Measurements from ENCODE around the gene ADAMTS12.

The ADAMTS12 gene

GRCh38 chr5:33662722-33663427 is 228.9 kb downstream of the ADAMTS12 start:
- Mint-ChIP-seq H3K4me3 (no peak overlapping the region), H3K4me1 (no peaks in the 10 kb centered on the region), H3K27ac (no peak overlapping the region), H3K9me3 (no peaks in the 10 kb centered on the region), H3K36me3 (no peaks in the 10 kb centered on the region), H3K27me3 (peaks cover 2% of the 10 kb centered on the region)
- DNase-seq (ENCODE audit: low spot score in 2 of 2): no peak
- no peak for ATAC-seq (ENCODE audit: low read depth)

GRCh38 chr5:33659526-33660169 is 232.1 kb downstream of the ADAMTS12 start:
- no peaks in the 10 kb centered on the region for H3K36me3 Mint-ChIP-seq
- DNase-seq (ENCODE audit: low spot score in 2 of 2): no peak
- H3K27ac Mint-ChIP-seq: no peak overlapping the region
- H3K4me1 Mint-ChIP-seq: no peaks in the 10 kb centered on the region
- peaks cover 2% of the 10 kb centered on the region for H3K27me3 Mint-ChIP-seq
- no peak overlapping the region for H3K4me3 Mint-ChIP-seq
- H3K9me3 Mint-ChIP-seq: no peaks in the 10 kb centered on the region
- ATAC-seq (ENCODE audit: low read depth): no peak

GRCh38 chr5:33657804-33658440 is 233.9 kb downstream of the ADAMTS12 start:
- no peaks in the 10 kb centered on the region for H3K4me1 Mint-ChIP-seq
- no peak overlapping the region for H3K27ac Mint-ChIP-seq
- no peaks in the 10 kb centered on the region for H3K27me3 Mint-ChIP-seq
- H3K9me3 Mint-ChIP-seq: no peaks in the 10 kb centered on the region
- DNase-seq (ENCODE audit: low spot score in 2 of 2) (no peak), ATAC-seq (ENCODE audit: low read depth) (no peak)
- H3K36me3 Mint-ChIP-seq: no peaks in the 10 kb centered on the region
- H3K4me3 Mint-ChIP-seq: no peak overlapping the region

GRCh38 chr5:33657176-33657575 is 234.6 kb downstream of the ADAMTS12 start:
- ATAC-seq (ENCODE audit: low read depth) (no peak), DNase-seq (ENCODE audit: low spot score in 2 of 2) (no peak)
- H3K9me3 Mint-ChIP-seq: peaks cover 3% of the 10 kb centered on the region
- H3K36me3 Mint-ChIP-seq: no peaks in the 10 kb centered on the region
- no peak overlapping the region for H3K27ac Mint-ChIP-seq
- H3K27me3 Mint-ChIP-seq: no peaks in the 10 kb centered on the region
- H3K4me1 Mint-ChIP-seq: no peaks in the 10 kb centered on the region
- no peak overlapping the region for H3K4me3 Mint-ChIP-seq

- Mint-ChIP-seq H3K4me1 (no peaks in the 10 kb centered on the region), H3K4me3 (no peak overlapping the region), H3K27me3 (no peaks in the 10 kb centered on the region), H3K9me3 (peaks cover 7% of the 10 kb centered on the region), H3K27ac (no peak overlapping the region), H3K36me3 (no peaks in the 10 kb centered on the region)
- DNase-seq (ENCODE audit: low spot score in 2 of 2) (no peak), ATAC-seq (ENCODE audit: low read depth) (no peak)
These were observed 240.9 kb downstream of the ADAMTS12 start for GRCh38 chr5:33650911-33651310.

GRCh38 chr5:33649549-33650482 is 242.0 kb downstream of the ADAMTS12 start:
- ATAC-seq (ENCODE audit: low read depth): no peak

GRCh38 chr5:33641744-33642505 is 249.9 kb downstream of the ADAMTS12 start:
- H3K4me1 Mint-ChIP-seq: no peaks in the 10 kb centered on the region
- no peak overlapping the region for H3K27ac Mint-ChIP-seq
- DNase-seq (ENCODE audit: low spot score in 2 of 2) (no peak), ATAC-seq (ENCODE audit: low read depth) (no peak)
- peaks cover 5% of the 10 kb centered on the region for H3K9me3 Mint-ChIP-seq
- H3K27me3 Mint-ChIP-seq: peaks cover 2% of the 10 kb centered on the region
- H3K4me3 Mint-ChIP-seq: no peak overlapping the region
- no peaks in the 10 kb centered on the region for H3K36me3 Mint-ChIP-seq

More at GRCh38 chr5:33649549-33650482, 242.0 kb downstream of the ADAMTS12 start:
- no peaks in the 10 kb centered on the region for H3K27me3 Mint-ChIP-seq
- H3K36me3 Mint-ChIP-seq: no peaks in the 10 kb centered on the region
- H3K4me1 Mint-ChIP-seq: no peaks in the 10 kb centered on the region
- H3K9me3 Mint-ChIP-seq: peaks cover 7% of the 10 kb centered on the region
- no peak for DNase-seq (ENCODE audit: low spot score in 2 of 2)
- H3K27ac Mint-ChIP-seq: no peak overlapping the region
- H3K4me3 Mint-ChIP-seq: no peak overlapping the region

GRCh38 chr5:33639474-33639873 is 252.3 kb downstream of the ADAMTS12 start:
- peaks cover 2% of the 10 kb centered on the region for H3K27me3 Mint-ChIP-seq
- no peak for DNase-seq (ENCODE audit: low spot score in 2 of 2)
- ATAC-seq (ENCODE audit: low read depth): no peak
- H3K36me3 Mint-ChIP-seq: no peaks in the 10 kb centered on the region
- peaks cover 5% of the 10 kb centered on the region for H3K9me3 Mint-ChIP-seq
- H3K4me1 Mint-ChIP-seq: no peaks in the 10 kb centered on the region
- no peak overlapping the region for H3K4me3 Mint-ChIP-seq
- no peak overlapping the region for H3K27ac Mint-ChIP-seq

GRCh38 chr5:33637011-33637410 is 254.8 kb downstream of the ADAMTS12 start:
- Mint-ChIP-seq H3K27ac (no peak overlapping the region), H3K27me3 (no peaks in the 10 kb centered on the region), H3K4me3 (no peak overlapping the region), H3K4me1 (no peaks in the 10 kb centered on the region), H3K9me3 (no peaks in the 10 kb centered on the region), H3K36me3 (no peaks in the 10 kb centered on the region)
- DNase-seq (ENCODE audit: low spot score in 2 of 2) (no peak), ATAC-seq (ENCODE audit: low read depth) (no peak)

GRCh38 chr5:33635582-33635981 is 256.2 kb downstream of the ADAMTS12 start:
- H3K27me3 Mint-ChIP-seq: no peaks in the 10 kb centered on the region
- H3K36me3 Mint-ChIP-seq: no peaks in the 10 kb centered on the region
- H3K27ac Mint-ChIP-seq: no peak overlapping the region
- no peaks in the 10 kb centered on the region for H3K9me3 Mint-ChIP-seq
- DNase-seq (ENCODE audit: low spot score in 2 of 2) (no peak), ATAC-seq (ENCODE audit: low read depth) (no peak)
- H3K4me3 Mint-ChIP-seq: no peak overlapping the region
- no peaks in the 10 kb centered on the region for H3K4me1 Mint-ChIP-seq

- no peaks in the 10 kb centered on the region for H3K4me1 Mint-ChIP-seq
- no peak overlapping the region for H3K27ac Mint-ChIP-seq
- DNase-seq (ENCODE audit: low spot score in 2 of 2): no peak
- no peak overlapping the region for H3K4me3 Mint-ChIP-seq
- no peaks in the 10 kb centered on the region for H3K36me3 Mint-ChIP-seq
- no peaks in the 10 kb centered on the region for H3K9me3 Mint-ChIP-seq
- no peak for ATAC-seq (ENCODE audit: low read depth)
- H3K27me3 Mint-ChIP-seq: no peaks in the 10 kb centered on the region
These were observed 258.1 kb downstream of the ADAMTS12 start for GRCh38 chr5:33633699-33634098.

- H3K9me3 Mint-ChIP-seq: no peaks in the 10 kb centered on the region
- H3K4me3 Mint-ChIP-seq: no peak overlapping the region
- ATAC-seq (ENCODE audit: low read depth) (no peak), DNase-seq (ENCODE audit: low spot score in 2 of 2) (no peak)
- no peak overlapping the region for H3K27ac Mint-ChIP-seq
- H3K27me3 Mint-ChIP-seq: no peaks in the 10 kb centered on the region
- no peaks in the 10 kb centered on the region for H3K4me1 Mint-ChIP-seq
- H3K36me3 Mint-ChIP-seq: no peaks in the 10 kb centered on the region
These were observed 260.0 kb downstream of the ADAMTS12 start for GRCh38 chr5:33631786-33632185.

- DNase-seq (ENCODE audit: low spot score in 2 of 2) (no peak), ATAC-seq (ENCODE audit: low read depth) (no peak)
- no peak overlapping the region for H3K4me3 Mint-ChIP-seq
- H3K27me3 Mint-ChIP-seq: no peaks in the 10 kb centered on the region
- no peaks in the 10 kb centered on the region for H3K36me3 Mint-ChIP-seq
- no peaks in the 10 kb centered on the region for H3K4me1 Mint-ChIP-seq
- no peaks in the 10 kb centered on the region for H3K9me3 Mint-ChIP-seq
- H3K27ac Mint-ChIP-seq: no peak overlapping the region
These were observed 260.7 kb downstream of the ADAMTS12 start for GRCh38 chr5:33631139-33631538.

Measured in memory B cell (primary cell).